Prostate gland (tissue), 2 donors: ENCODE results near the gene ACTRT2. TPM values are rescaled to one million over a fixed set of nuclear protein-coding genes. Genes with fewer than 3 reads are reported as not detected.

Experiments used
- DNase-seq: peaks from one replicate; pipeline ENCODE4 v3.0.0-alpha.2; 2019; ENCODE audit warnings: low spot score
- H3K27ac ChIP-seq, 2 donors: fragments of 200-600 bp; sonication (generic); 2 replicates each; pipeline ENCODE4 v1.5.1; 2017 to 2019
- H3K27me3 ChIP-seq: fragments of 200-600 bp; sonication (generic); replicated peaks from 2 replicates; pipeline ENCODE4 v1.5.1; 2019; ENCODE audit not compliant: insufficient read depth
- H3K36me3 ChIP-seq, 2 donors: fragments of 200-600 bp; sonication (generic); 1 replicate in 1 of 2; 2 replicates in 1 of 2; pipeline versions ENCODE4 v1.5.1 to v1.8.1; 2017 to 2019
- H3K4me1 ChIP-seq: fragments of 200-600 bp; sonication (generic); replicated peaks from 2 replicates; pipeline ENCODE4 v1.5.1; 2019
- H3K4me3 ChIP-seq, 2 donors: fragments of 200-600 bp; sonication (generic); 2 replicates each; pipeline ENCODE4 v1.5.1; 2017 to 2019
- H3K9me3 ChIP-seq: fragments of 200-600 bp; sonication (generic); 2 replicates; pipeline ENCODE4 v1.5.1; 2017
- POLR2A ChIP-seq: fragments of 450-650 bp; IDR thresholded peaks from one replicate; pipeline ENCODE4 v1.6.1; 2016; ENCODE audit warnings: antibody characterized with exemption, mild to moderate bottlenecking
- POLR2AphosphoS5 ChIP-seq: sonication (generic); formaldehyde crosslinking; IDR thresholded peaks from one replicate; pipeline ENCODE4 v1.6.1; 2017; ENCODE audit warnings: antibody characterized with exemption
- WGBS: methylation state at CpG from one replicate; pipeline ENCODE4 v1.1.5; 2018; 5-methylcytosine and 5-hydroxymethylcytosine counted together
- intact Hi-C: fragments of 100-400 bp; cut with DNase I; formaldehyde crosslinking; loops from one replicate; pipeline ENCODE4 v1.14.2; 2022
- total RNA-seq, 2 donors: library from RNA; depleted of rRNA; stranded (reverse); fragments of >200 nt; gene quantifications; one replicate each; pipeline ENCODE4 v1.1.0, GENCODE V29; 2016
- TF ChIP-seq, protein P1 (sequence below), 4 experiments: fragments of 200-600 bp in 2 of 4; fragments of 450-650 bp in 2 of 4; sonication (generic) in 2 of 4; IDR thresholded peaks; 1 replicate in 3 of 4; 2 replicates in 1 of 4; pipeline ENCODE4 v1.5.1; 2016 to 2019; ENCODE audit warnings: antibody characterized with exemption in 4 of 4, mild to moderate bottlenecking in 2 of 4, moderate library complexity in 2 of 4

The ACTRT2 gene
- total RNA-seq, 2 donors from 2014 or later = 7.2 TPM; not detected in 1

DNA sequence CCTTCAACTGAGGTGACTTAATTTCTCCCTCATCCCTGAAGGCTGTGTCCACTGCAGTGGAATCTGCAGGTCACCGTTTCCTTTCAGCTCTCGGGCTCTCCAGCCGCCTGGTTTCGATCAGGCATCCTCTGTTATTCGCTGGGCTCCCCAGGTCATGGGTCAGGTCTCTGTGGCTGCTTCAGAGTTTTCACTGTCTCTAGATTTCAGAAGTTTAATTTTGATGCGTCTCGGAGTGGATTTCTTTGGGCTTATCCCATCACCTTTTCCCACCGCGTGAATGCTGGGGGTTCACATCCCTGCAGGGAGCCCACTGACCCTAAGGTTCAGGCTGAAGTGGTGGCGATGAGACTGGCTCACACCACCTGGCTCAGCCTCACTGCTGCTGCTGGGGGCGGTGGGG is 3.3 kb downstream of the ACTRT2 start:
- Histone ChIP-seq H3K9me3 (no peaks in the 10 kb centered on the region), H3K27me3 (peaks cover 6% of the 10 kb centered on the region), H3K4me1 (no peaks in the 10 kb centered on the region), H3K27ac (no peak overlapping the region), H3K36me3 (no peaks in the 10 kb centered on the region), H3K4me3 (no peak overlapping the region)
- intact Hi-C loops = no loop called here
- TF ChIP-seq, protein P1, sequence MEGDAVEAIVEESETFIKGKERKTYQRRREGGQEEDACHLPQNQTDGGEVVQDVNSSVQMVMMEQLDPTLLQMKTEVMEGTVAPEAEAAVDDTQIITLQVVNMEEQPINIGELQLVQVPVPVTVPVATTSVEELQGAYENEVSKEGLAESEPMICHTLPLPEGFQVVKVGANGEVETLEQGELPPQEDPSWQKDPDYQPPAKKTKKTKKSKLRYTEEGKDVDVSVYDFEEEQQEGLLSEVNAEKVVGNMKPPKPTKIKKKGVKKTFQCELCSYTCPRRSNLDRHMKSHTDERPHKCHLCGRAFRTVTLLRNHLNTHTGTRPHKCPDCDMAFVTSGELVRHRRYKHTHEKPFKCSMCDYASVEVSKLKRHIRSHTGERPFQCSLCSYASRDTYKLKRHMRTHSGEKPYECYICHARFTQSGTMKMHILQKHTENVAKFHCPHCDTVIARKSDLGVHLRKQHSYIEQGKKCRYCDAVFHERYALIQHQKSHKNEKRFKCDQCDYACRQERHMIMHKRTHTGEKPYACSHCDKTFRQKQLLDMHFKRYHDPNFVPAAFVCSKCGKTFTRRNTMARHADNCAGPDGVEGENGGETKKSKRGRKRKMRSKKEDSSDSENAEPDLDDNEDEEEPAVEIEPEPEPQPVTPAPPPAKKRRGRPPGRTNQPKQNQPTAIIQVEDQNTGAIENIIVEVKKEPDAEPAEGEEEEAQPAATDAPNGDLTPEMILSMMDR (IDR thresholded peaks at IDR 0.05) = no peak
- TF ChIP-seq POLR2A (no peak), POLR2AphosphoS5 (no peak)
- no peak for DNase-seq
- 86% methylated on average over 11 of the region's 11 CpGs for WGBS

DNA sequence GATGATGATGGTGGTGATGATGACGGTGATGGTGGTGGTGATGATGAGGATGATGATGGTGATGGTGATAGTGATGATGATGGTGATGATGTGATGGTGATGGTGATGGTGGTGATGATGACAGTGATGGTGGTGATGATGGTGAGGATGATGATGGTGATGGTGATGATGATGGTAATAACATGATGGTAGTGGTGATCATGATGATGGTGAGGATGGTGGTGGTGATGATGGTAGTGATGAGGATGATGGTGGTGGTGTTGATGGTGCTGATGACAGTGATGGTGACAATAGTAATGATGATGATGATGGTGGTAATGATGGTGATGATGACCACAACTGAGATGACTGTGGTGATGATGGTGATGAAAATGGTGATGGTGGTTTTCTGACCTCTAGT is 4.9 kb downstream of the ACTRT2 start:
- Histone ChIP-seq H3K4me3 (no peak overlapping the region), H3K27me3 (peaks cover 19% of the 10 kb centered on the region), H3K4me1 (no peaks in the 10 kb centered on the region), H3K9me3 (no peaks in the 10 kb centered on the region), H3K36me3 (no peaks in the 10 kb centered on the region), H3K27ac (no peak overlapping the region)
- intact Hi-C loops = no loop called here
- no peak for DNase-seq
- TF ChIP-seq POLR2A (no peak), POLR2AphosphoS5 (no peak)
- TF ChIP-seq, protein P1 (IDR thresholded peaks at IDR 0.05) = no peak
- 91% methylated on average over 1 of the region's 1 CpG for WGBS

DNA sequence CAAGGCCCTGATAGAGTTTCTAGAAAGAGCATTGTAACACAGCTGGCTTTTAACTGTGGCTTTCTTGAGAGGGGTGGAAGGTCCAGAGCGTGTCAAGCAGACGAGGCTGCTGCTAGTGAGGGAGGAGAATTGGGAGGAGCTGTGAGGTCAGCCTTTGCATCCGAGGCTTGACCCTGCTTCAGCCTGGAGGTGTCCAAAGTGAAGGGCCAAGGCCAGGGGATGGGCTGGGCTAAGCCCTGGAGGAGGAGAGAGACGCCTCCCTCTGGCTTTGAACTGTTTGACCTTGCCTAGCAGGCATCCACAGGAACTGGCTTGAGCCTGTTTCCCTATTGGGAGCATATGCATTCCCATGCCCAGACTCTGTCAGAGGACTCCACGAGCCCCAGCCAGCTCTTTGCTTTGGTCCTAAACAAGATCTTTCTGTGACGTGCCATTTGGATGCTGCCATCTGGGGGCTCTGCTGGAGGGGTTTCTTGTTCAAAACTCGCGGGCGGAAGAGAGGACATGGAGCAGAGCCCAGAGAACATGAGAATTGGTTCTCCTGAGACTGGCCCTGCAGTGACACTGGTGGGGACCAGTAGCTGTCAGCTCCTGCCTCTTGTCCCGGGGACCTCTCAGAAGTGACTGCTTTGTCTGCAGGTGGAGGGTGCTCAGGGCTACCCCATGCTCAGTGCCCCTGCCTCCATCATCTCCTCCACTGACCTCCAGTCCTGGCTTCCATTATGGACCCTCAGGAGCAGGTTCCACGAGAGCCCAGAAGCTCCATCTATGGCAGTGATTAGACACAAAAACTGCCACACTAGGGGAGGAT is 5.5 kb downstream of the ACTRT2 start:
- intact Hi-C loops = no loop called here
- TF ChIP-seq POLR2AphosphoS5 (no peak), POLR2A (no peak)
- TF ChIP-seq, protein P1 (IDR thresholded peaks at IDR 0.05) = no peak
- Histone ChIP-seq H3K4me1 (no peaks in the 10 kb centered on the region), H3K27me3 (peaks cover 26% of the 10 kb centered on the region), H3K9me3 (no peaks in the 10 kb centered on the region), H3K27ac (no peak overlapping the region), H3K4me3 (no peak overlapping the region), H3K36me3 (no peaks in the 10 kb centered on the region)
- no peak for DNase-seq
- WGBS = 74% methylated on average over 11 of the region's 11 CpGs

DNA sequence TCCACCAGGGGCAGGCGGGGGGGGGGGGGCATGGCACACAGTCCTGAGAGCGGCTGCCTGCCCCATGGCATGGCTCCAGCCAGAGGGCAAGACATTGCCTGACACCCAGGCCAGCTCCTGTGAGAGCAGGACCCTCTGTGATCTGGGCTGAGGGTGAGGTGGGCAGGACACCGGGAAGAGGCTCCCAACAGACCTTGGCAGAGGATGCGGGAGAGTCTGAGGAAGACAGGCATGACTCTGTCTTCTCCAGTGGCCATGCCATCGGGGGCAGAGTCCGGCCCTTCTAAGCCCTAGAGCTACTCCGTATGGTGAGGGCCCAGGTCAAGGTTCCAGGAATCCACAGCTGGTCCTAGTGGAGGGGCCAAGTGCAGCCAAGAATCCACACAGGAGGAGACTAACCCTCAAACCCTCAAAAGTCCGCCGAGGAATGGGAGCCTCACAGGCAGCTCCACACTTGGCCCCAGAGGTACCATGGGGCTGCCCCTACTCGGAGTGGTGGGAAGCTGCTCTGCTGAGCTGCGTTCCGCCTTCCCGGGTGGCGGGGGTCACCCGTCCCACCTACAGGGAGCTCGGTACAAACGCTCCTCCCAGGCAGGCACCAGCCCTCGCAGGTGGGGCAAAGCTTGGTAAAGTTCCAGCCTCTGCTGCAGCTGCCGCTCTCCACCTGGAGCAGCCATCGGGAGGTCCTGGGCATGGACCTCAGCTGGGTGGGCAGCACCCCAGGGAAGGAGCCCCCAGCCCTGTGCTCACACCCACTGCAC is 6.5 kb downstream of the ACTRT2 start:
- 85% methylated on average over 16 of the region's 20 CpGs for whole genome bisulfite sequencing
- intact Hi-C loops = no loop called here
- Histone ChIP-seq H3K4me3 (no peak overlapping the region), H3K27ac (no peak overlapping the region), H3K4me1 (no peaks in the 10 kb centered on the region), H3K36me3 (no peaks in the 10 kb centered on the region), H3K27me3 (peaks cover 27% of the 10 kb centered on the region), H3K9me3 (no peaks in the 10 kb centered on the region)
- TF ChIP-seq POLR2A (no peak), POLR2AphosphoS5 (no peak)
- TF ChIP-seq, protein P1 (IDR thresholded peaks at IDR 0.05) = no peak
- DNase-seq = no peak
